Neuron (in vitro differentiated cells): ENCODE measurements around the gene SMIM10L2A.
"Not testable (repeated sequence)": the region's sequence is repeated elsewhere in the genome, so short reads cannot be mapped to it uniquely, and the experiment has no call there.

Source experiments
- H2AFZ ChIP-seq: one replicate; pipeline ENCODE4 v1.6.1; 2013; ENCODE audit warnings: low read depth, mild to moderate bottlenecking, inconsistent platforms, low read length, moderate library complexity
- H3K27me3 ChIP-seq: one replicate; pipeline ENCODE4 v1.6.1; 2013; ENCODE audit warnings: low read length; ENCODE audit not compliant: insufficient read depth
- H3K36me3 ChIP-seq: one replicate; pipeline ENCODE4 v1.6.1; 2013; ENCODE audit warnings: low read length; ENCODE audit not compliant: insufficient read depth
- H3K4me1 ChIP-seq: one replicate; pipeline ENCODE4 v1.6.1; 2013; ENCODE audit warnings: low read length; ENCODE audit not compliant: insufficient read depth
- H3K4me3 ChIP-seq: 2 replicates; pipeline ENCODE4 v1.5.1; 2013; ENCODE audit warnings: mild to moderate bottlenecking, low read length, moderate library complexity
- H3K9me3 ChIP-seq: one replicate; pipeline ENCODE4 v1.6.1; 2013; ENCODE audit warnings: low read length

The SMIM10L2A gene

DNA sequence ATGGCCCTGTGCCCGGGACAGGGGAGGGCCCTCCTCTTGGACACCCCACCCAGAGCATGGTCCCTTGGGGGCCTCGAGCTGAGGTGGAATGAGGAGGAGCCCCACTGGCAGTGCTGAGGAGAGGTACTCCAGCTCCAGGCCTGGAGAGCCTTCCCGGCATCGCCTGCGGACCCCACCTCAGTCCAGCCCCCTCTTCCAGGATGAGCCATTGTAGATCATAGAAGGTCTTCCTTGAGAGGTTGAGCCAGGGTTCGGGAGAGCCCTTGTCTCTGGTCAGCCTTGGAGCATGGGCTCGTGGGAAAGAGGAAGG lies 16.9 kb downstream of the SMIM10L2A start:
- peaks cover 5% of the 10 kb centered on the region for H3K27me3 ChIP-seq
- H2AFZ ChIP-seq = no peak overlapping the region
- H3K4me3 ChIP-seq = no peak overlapping the region
- H3K4me1 ChIP-seq = no peaks in the 10 kb centered on the region
- H3K36me3 ChIP-seq = no peaks in the 10 kb centered on the region
- H3K9me3 ChIP-seq = no peaks in the 10 kb centered on the region

DNA sequence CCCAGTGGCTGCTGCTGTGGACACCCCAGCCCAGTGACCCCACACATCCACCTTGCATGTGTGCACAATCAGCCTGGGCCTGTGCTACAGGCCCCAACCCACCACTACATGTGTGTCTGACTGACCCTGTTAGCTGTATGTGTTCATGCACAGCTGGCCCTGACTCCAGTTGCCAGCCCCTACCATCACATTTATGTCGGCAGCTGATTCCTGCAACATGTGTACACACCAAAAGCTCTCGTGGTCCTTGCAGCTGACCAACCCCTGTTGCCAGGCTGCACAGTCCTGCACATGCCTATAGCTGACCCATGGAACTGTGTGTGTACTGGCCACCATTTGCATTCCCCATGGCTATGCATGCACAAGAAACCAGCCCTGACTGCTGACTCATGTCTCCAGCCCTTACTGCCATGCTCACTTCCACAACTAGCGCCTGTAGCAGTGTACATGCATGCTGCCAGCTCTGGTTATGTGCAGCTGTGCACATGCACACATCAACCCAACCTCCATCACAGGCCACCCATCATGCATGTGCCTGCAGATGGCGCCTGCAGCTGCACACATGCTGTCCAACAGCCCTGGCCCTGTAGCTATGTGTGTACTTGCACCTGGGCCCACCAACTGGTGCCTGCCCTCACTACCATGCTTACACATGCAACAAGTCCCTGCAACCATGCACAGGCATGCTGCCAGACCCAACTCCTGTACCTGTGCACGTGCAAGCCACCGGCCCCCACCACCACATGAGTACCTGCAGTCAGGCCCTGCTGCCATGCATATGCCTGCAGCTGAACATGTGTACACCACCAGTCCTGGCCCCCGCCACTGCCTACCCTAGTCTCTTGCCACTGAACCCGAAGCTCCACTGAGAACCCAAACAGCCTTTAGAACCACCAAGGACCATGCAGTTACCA lies 28.1 kb downstream of the SMIM10L2A start:
- no peak overlapping the region for H3K4me3 ChIP-seq
- no peaks in the 10 kb centered on the region for H3K4me1 ChIP-seq
- no peak overlapping the region for H2AFZ ChIP-seq
- no peaks in the 10 kb centered on the region for H3K36me3 ChIP-seq
- H3K27me3 ChIP-seq = peaks cover 3% of the 10 kb centered on the region
- no peaks in the 10 kb centered on the region for H3K9me3 ChIP-seq

DNA sequence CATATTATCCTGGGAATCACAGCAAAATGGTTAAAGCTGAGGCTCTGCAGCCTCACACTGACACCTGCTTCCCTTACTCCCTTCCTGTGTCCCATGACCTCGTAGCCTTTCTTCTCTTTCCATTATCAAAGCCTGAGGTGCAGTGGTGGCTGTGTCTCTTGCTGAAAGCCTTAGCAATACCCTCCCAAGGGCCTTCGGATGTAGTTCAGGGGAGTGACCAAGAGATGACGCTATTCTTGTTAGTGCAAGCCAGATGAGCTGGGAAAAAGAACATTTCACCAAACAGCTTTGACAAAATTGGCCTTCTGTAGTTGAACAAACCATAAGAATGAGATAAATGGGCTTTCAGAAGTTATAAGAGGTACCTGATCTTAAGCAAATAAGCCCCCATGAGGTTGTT lies 31.6 kb downstream of the SMIM10L2A start:
- no peaks in the 10 kb centered on the region for H3K36me3 ChIP-seq
- peaks cover 3% of the 10 kb centered on the region for H3K27me3 ChIP-seq
- H2AFZ ChIP-seq = no peak overlapping the region
- no peaks in the 10 kb centered on the region for H3K9me3 ChIP-seq
- H3K4me3 ChIP-seq = no peak overlapping the region
- H3K4me1 ChIP-seq = no peaks in the 10 kb centered on the region

- no peaks in the 10 kb centered on the region for H3K36me3 ChIP-seq
- H2AFZ ChIP-seq = no peak overlapping the region
- peaks cover 3% of the 10 kb centered on the region for H3K27me3 ChIP-seq
- H3K9me3 ChIP-seq = no peaks in the 10 kb centered on the region
- H3K4me3 ChIP-seq = no peak overlapping the region
- no peaks in the 10 kb centered on the region for H3K4me1 ChIP-seq
These were observed 33.1 kb downstream of the SMIM10L2A start for GRCh38 chrX:135454816-135455215.

DNA sequence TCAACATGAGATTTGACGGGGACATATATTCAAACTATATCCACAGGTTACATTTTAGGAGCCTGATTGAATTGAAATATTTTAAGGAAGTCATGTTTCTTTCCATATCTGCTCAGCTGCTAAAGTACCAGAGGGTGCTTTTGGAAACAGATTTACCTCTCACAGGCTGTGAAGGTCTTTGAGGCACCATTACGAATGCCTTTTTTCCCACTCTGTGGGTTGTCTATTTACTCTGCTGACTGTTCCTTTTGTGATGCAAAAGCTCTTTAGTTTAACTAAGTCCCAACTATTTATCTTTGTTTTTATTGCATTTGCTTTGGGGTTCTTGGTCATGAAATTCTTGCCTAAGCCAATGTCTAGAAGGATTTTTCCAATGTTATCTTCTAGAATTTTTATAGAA lies 40.0 kb downstream of the SMIM10L2A start:
- not testable (repeated sequence) for H3K36me3 ChIP-seq, H2AFZ ChIP-seq, H3K9me3 ChIP-seq, H3K27me3 ChIP-seq, H3K4me1 ChIP-seq, H3K4me3 ChIP-seq

- Histone ChIP-seq H2AFZ (no peak overlapping the region), H3K27me3 (peaks cover 3% of the 10 kb centered on the region), H3K4me1 (no peaks in the 10 kb centered on the region), H3K9me3 (no peaks in the 10 kb centered on the region), H3K4me3 (no peak overlapping the region), H3K36me3 (no peaks in the 10 kb centered on the region)
These were observed 42.2 kb downstream of the SMIM10L2A start for GRCh38 chrX:135463937-135464336.

GRCh38 chrX:135476378-135476777 lies 54.6 kb downstream of the SMIM10L2A start:
- Histone ChIP-seq H3K4me1 (no peaks in the 10 kb centered on the region), H2AFZ (no peak overlapping the region), H3K9me3 (no peaks in the 10 kb centered on the region), H3K27me3 (no peaks in the 10 kb centered on the region), H3K36me3 (no peaks in the 10 kb centered on the region), H3K4me3 (no peak overlapping the region)

DNA sequence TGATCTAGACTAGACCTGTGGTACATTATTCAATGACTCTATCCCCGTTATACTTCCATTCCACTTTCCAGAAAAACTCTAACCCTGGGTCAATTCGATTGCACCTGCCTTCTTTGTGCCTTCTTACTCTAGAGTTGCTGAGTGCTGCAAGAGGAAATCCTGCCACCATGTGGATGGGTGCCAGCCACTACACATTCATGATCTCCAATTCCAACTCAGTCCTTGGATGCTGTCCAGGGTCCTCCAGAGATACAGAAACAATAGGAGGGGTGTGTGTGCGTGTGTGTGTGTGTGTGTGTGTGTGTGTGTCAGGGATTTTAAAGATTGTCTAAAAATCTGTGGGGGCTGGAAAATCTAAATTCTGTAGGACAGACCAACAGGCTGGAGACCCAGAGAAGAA lies 55.8 kb downstream of the SMIM10L2A start:
- Histone ChIP-seq H3K9me3 (no peaks in the 10 kb centered on the region), H3K27me3 (no peaks in the 10 kb centered on the region), H3K36me3 (no peaks in the 10 kb centered on the region), H3K4me3 (no peak overlapping the region), H2AFZ (no peak overlapping the region), H3K4me1 (no peaks in the 10 kb centered on the region)
